GM19395 (cell line): ENCODE results near the gene ZBTB45.
"Not testable (repeated sequence)": the region's sequence is repeated elsewhere in the genome, so short reads cannot be mapped to it uniquely, and the experiment has no call there.

Experiments
- ATAC-seq: cut with Tn5 transposase; IDR thresholded peaks from one replicate; pipeline ENCODE4 v1.9.1; 2021; ENCODE audit warnings: mild to moderate bottlenecking, moderate library complexity; ENCODE audit not compliant: unreplicated experiment

Gene ZBTB45

GRCh38 chr19:58542641-58543372 is 23.2 kb upstream of the ZBTB45 start:
- not testable (repeated sequence) for ATAC-seq

GRCh38 chr19:58539169-58539559 is 19.6 kb upstream of the ZBTB45 start:
- not testable (repeated sequence) for ATAC-seq

- ATAC-seq = no peak
These were observed 18.9 kb upstream of the ZBTB45 start for GRCh38 chr19:58538257-58539168.

- no peak for ATAC-seq
These were observed 17.5 kb upstream of the ZBTB45 start for GRCh38 chr19:58536852-58537798.

GRCh38 chr19:58535857-58536256 is 16.2 kb upstream of the ZBTB45 start:
- ATAC-seq = no peak

GRCh38 chr19:58531034-58531840 is 11.6 kb upstream of the ZBTB45 start:
- no peak for ATAC-seq

GRCh38 chr19:58529405-58529804 is 9.8 kb upstream of the ZBTB45 start:
- ATAC-seq = no peak

- ATAC-seq = no peak
These were observed 3.1 kb upstream of the ZBTB45 start for GRCh38 chr19:58522709-58523108.

GRCh38 chr19:58521651-58522050 is 2.0 kb upstream of the ZBTB45 start:
- no peak for ATAC-seq

- ATAC-seq = no peak
These were observed 618 bp upstream of the ZBTB45 start for GRCh38 chr19:58520257-58520599.

- ATAC-seq = peak; percentile 2
These were observed 589 bp downstream of the ZBTB45 start for GRCh38 chr19:58519087-58519354.

- no peak for ATAC-seq
These were observed 1.1 kb downstream of the ZBTB45 start for GRCh38 chr19:58518256-58519086.

GRCh38 chr19:58516964-58517833 is 2.4 kb downstream of the ZBTB45 start:
- no peak for ATAC-seq

- ATAC-seq = no peak
These were observed 3.3 kb downstream of the ZBTB45 start for GRCh38 chr19:58516246-58516836.

GRCh38 chr19:58515259-58515658 is 4.4 kb downstream of the ZBTB45 start:
- ATAC-seq = no peak

- ATAC-seq = no peak
These were observed 5.0 kb downstream of the ZBTB45 start for GRCh38 chr19:58514564-58515022.

- ATAC-seq = peak; percentile 64
These were observed 5.7 kb downstream of the ZBTB45 start for GRCh38 chr19:58513694-58514563.
